LNCaP clone FGC (cell line): Measurements from ENCODE around the gene NUDT8.

Source experiments
- DNase-seq: peaks from one replicate; pipeline ENCODE4 v3.0.0-alpha.2; 2011; ENCODE audit warnings: low read depth
- H3K4me3 ChIP-seq: 2 replicates; pipeline ENCODE4 v1.5.1; 2011; ENCODE audit warnings: mild to moderate bottlenecking, low read depth, low read length, control low read depth
- CTCF ChIP-seq: IDR thresholded peaks from 2 replicates; pipeline ENCODE4 v1.5.1; 2012; ENCODE audit warnings: mild to moderate bottlenecking; ENCODE audit not compliant: control insufficient read depth, insufficient read depth; ENCODE audit errors: extremely low read depth

NUDT8 gene

GRCh38 chr11:67584881-67585873, 44.6 kb downstream of the NUDT8 start:
- no peak overlapping the region for H3K4me3 ChIP-seq
- no peak for DNase-seq
- no peak for TF ChIP-seq CTCF

- no peak for DNase-seq
- TF ChIP-seq CTCF, result no peak
- no peak overlapping the region for H3K4me3 ChIP-seq
These were observed 45.4 kb downstream of the NUDT8 start for GRCh38 chr11:67584205-67584880.

- no peak for DNase-seq
- TF ChIP-seq CTCF, result no peak
- H3K4me3 ChIP-seq, result no peak within 1 kb of the TSS
These were observed 46.2 kb downstream of the NUDT8 start, which contains the start of gene GSTP1 for GRCh38 chr11:67583247-67584204. GSTP1 (plus strand) TSS chr11:67583812; CDS start chr11:67583844, 32 bp downstream.

- DNase-seq, result peak; percentile 11
- TF ChIP-seq CTCF, result no peak
- no peak overlapping the region for H3K4me3 ChIP-seq
These were observed 47.7 kb downstream of the NUDT8 start for GRCh38 chr11:67582011-67582410.

GRCh38 chr11:67581469-67581868, 48.3 kb downstream of the NUDT8 start:
- no peak for TF ChIP-seq CTCF
- DNase-seq, result no peak
- H3K4me3 ChIP-seq, result no peak overlapping the region

GRCh38 chr11:67577951-67578350, 51.8 kb downstream of the NUDT8 start:
- no peak for DNase-seq
- no peak overlapping the region for H3K4me3 ChIP-seq
- no peak for TF ChIP-seq CTCF
